ENCODE measurements around the gene ADAMTSL3. TPM values are rescaled to one million over a fixed set of nuclear protein-coding genes. Genes with fewer than 3 reads are reported as not detected.

Gene ADAMTSL3
- total RNA-seq, 2 donors from 2014 or later, result 0.79 to 3.4 TPM

DNA sequence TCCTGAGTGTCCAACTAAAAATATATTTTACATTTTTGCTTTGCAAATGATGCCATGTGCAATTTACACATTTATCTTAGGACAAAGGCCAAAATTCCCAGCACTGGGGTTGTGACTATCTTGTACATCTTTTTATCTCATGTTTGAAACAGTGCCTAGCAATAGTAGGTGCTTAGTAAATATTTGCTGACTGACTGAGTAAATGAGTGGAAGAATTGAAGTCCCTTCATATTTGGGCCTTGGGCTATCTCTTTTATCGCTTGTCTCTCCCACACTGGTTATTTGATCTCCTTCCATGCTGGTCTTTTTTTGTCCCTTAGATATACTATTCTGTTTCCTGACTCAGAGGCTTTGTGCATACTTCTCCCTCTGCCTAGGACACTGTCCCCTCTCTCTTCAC is 368.6 kb downstream of the ADAMTSL3 start:
- no peaks in the 10 kb centered on the region for H3K9me3 Mint-ChIP-seq
- no peak overlapping the region for H3K27ac ChIP-seq (ENCODE audit: low read depth, low read length)
- 88 to 90% methylated on average over 1 of the region's 1 CpG for WGBS, 2 experiments (ENCODE audit: insufficient coverage in 1 of 2, insufficient read length in 1 of 2)

DNA sequence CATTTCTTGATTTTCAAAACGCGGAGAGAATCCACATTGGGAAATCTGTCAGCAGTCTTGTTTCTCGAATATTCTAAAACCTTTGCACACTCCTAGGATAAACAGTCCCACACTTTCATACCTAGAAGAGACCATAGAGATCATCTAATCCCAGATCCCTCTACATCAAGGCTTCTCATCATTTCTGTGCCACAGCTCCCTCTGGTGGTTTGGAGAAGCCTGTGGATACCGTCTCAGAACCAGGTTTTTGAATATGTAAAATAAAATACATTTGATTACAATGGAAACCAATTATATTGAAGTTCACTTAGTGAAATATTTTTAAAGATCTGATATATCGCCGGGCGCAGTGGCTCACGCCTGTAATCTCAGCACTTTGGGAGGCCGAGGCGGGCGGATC is 369.7 kb downstream of the ADAMTSL3 start:
- Histone ChIP-seq H3K4me3 (ENCODE audit: low read length) (no peak overlapping the region), H3K9ac (ENCODE audit: extremely low read depth, low read length, poor library complexity, severe bottlenecking) (no peak overlapping the region), H3K9me3 (ENCODE audit: control insufficient read depth, low read length) (no peaks in the 10 kb centered on the region), H3K27me3 (ENCODE audit: control insufficient read depth, insufficient read depth, low read length, poor library complexity, severe bottlenecking) (peaks cover 4% of the 10 kb centered on the region), H3K27ac (ENCODE audit: low read depth, low read length) (no peak overlapping the region), H3K4me1 (ENCODE audit: control insufficient read depth, insufficient read depth, low read length) (no peaks in the 10 kb centered on the region), H3K36me3 (ENCODE audit: control insufficient read depth, insufficient read depth, low read length) (no peaks in the 10 kb centered on the region)
- H3K4me1 Mint-ChIP-seq, result no peaks in the 10 kb centered on the region
- WGBS, 2 experiments (ENCODE audit: insufficient coverage in 1 of 2, insufficient read length in 1 of 2), result 96% methylated on average over 7 to 10 of the region's 11 CpGs
- no peaks in the 10 kb centered on the region for H3K36me3 Mint-ChIP-seq (ENCODE audit: low read depth)
- peak; percentile 68 for DNase-seq
- TF ChIP-seq, protein P1, sequence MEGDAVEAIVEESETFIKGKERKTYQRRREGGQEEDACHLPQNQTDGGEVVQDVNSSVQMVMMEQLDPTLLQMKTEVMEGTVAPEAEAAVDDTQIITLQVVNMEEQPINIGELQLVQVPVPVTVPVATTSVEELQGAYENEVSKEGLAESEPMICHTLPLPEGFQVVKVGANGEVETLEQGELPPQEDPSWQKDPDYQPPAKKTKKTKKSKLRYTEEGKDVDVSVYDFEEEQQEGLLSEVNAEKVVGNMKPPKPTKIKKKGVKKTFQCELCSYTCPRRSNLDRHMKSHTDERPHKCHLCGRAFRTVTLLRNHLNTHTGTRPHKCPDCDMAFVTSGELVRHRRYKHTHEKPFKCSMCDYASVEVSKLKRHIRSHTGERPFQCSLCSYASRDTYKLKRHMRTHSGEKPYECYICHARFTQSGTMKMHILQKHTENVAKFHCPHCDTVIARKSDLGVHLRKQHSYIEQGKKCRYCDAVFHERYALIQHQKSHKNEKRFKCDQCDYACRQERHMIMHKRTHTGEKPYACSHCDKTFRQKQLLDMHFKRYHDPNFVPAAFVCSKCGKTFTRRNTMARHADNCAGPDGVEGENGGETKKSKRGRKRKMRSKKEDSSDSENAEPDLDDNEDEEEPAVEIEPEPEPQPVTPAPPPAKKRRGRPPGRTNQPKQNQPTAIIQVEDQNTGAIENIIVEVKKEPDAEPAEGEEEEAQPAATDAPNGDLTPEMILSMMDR (conservative IDR thresholded peaks at IDR 0.05), result peak; percentile 78
- no peaks in the 10 kb centered on the region for H3K9me3 Mint-ChIP-seq
- H3K4me3 Mint-ChIP-seq, result no peak overlapping the region
- peaks cover 6% of the 10 kb centered on the region for H3K27me3 Mint-ChIP-seq (ENCODE audit: insufficient read depth)
- H3K27ac Mint-ChIP-seq, result no peak overlapping the region

More for the DNA sequence above, 368.6 kb downstream of the ADAMTSL3 start:
- no peaks in the 10 kb centered on the region for H3K36me3 ChIP-seq (ENCODE audit: control insufficient read depth, insufficient read depth, low read length)
- no peaks in the 10 kb centered on the region for H3K36me3 Mint-ChIP-seq (ENCODE audit: low read depth)
- no peaks in the 10 kb centered on the region for H3K9me3 ChIP-seq (ENCODE audit: control insufficient read depth, low read length)
- no peak overlapping the region for H3K4me3 Mint-ChIP-seq
- TF ChIP-seq, protein P1 (conservative IDR thresholded peaks at IDR 0.05), result no peak
- H3K4me1 ChIP-seq (ENCODE audit: control insufficient read depth, insufficient read depth, low read length), result no peaks in the 10 kb centered on the region
- peaks cover 4% of the 10 kb centered on the region for H3K27me3 Mint-ChIP-seq (ENCODE audit: insufficient read depth)
- DNase-seq, result no peak
- H3K27me3 ChIP-seq (ENCODE audit: control insufficient read depth, insufficient read depth, low read length, poor library complexity, severe bottlenecking), result peaks cover 4% of the 10 kb centered on the region
- H3K4me3 ChIP-seq (ENCODE audit: low read length), result no peak overlapping the region
- H3K27ac Mint-ChIP-seq, result no peak overlapping the region
- H3K4me1 Mint-ChIP-seq, result no peaks in the 10 kb centered on the region
- no peak overlapping the region for H3K9ac ChIP-seq (ENCODE audit: extremely low read depth, low read length, poor library complexity, severe bottlenecking)

DNA sequence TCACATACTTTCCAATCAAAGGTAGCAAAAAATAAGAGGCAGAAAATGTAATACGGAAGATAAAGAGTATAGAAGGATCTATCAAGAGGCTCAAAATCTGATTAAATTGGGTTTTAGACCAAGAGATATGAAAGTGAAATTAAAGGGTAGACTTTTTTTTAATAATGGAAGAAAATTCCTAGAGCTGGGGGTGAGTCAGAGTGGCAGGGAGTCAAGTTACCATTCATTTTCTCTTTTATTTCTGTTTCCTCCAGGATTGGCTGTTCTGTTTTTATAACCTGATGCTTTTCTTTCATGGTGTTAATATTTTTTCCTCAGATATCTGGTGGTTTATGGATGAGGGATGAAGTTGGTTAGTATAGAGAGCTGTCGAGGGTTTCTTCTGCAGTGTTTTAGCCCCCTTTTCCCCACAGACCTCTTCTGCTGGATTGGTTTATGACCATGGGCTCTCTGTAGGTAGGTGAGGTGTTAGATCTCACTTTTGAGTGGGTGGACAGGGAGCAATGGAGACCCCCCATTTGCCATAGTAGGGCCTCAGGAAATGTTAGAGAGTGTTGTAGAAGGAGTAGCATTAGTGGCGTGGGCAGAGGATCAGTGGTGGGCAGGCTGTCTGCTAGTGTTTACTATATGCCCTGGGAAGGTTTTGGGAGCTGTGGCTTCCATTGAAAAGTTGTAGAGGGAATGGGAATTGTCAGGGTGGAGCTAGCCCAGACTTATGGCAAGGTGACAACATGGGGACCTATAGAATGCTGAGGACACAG is 380.1 kb downstream of the ADAMTSL3 start:
- Histone ChIP-seq H3K9ac (ENCODE audit: extremely low read depth, low read length, poor library complexity, severe bottlenecking) (no peak overlapping the region), H3K27ac (ENCODE audit: low read depth, low read length) (no peak overlapping the region)
- WGBS, 2 experiments (ENCODE audit: insufficient coverage in 1 of 2, insufficient read length in 1 of 2), result 95 to 96% methylated on average over 2 to 3 of the region's 3 CpGs

More for the DNA sequence above, 380.1 kb downstream of the ADAMTSL3 start:
- H3K9me3 Mint-ChIP-seq, result peaks cover 8% of the 10 kb centered on the region
- H3K4me1 Mint-ChIP-seq, result no peaks in the 10 kb centered on the region
- no peak overlapping the region for H3K27ac Mint-ChIP-seq
- H3K36me3 Mint-ChIP-seq (ENCODE audit: low read depth), result no peaks in the 10 kb centered on the region
- H3K4me1 ChIP-seq (ENCODE audit: control insufficient read depth, insufficient read depth, low read length), result no peaks in the 10 kb centered on the region
- TF ChIP-seq, protein P1 (conservative IDR thresholded peaks at IDR 0.05), result no peak
- H3K36me3 ChIP-seq (ENCODE audit: control insufficient read depth, insufficient read depth, low read length), result no peaks in the 10 kb centered on the region
- no peak overlapping the region for H3K4me3 ChIP-seq (ENCODE audit: low read length)
- H3K9me3 ChIP-seq (ENCODE audit: control insufficient read depth, low read length), result no peaks in the 10 kb centered on the region
- DNase-seq, result no peak
- H3K27me3 Mint-ChIP-seq (ENCODE audit: insufficient read depth), result peaks cover 21% of the 10 kb centered on the region
- no peaks in the 10 kb centered on the region for H3K27me3 ChIP-seq (ENCODE audit: control insufficient read depth, insufficient read depth, low read length, poor library complexity, severe bottlenecking)
- no peak overlapping the region for H3K4me3 Mint-ChIP-seq
